IMR-90 (cell line): Measurements from ENCODE around the gene RASGRP4. TPM values are rescaled to one million over a fixed set of nuclear protein-coding genes. Genes with fewer than 3 reads are reported as not detected.

ENCODE experiments used
- ATAC-seq: fragments of 200-7000 bp; cut with Tn5 transposase; 2 replicates; pipeline ENCODE4 v1.9.1; 2020; ENCODE audit warnings: low read depth, mild to moderate bottlenecking, moderate library complexity
- BruUV-seq: library from RNA; stranded (reverse); fragments of 400-500 nt; replicated peaks from 2 replicates; lab custom pipeline; 2021; lab: Mats Ljungman, UMichigan
- CTCF ChIA-PET: fragments of 300-600 bp; formaldehyde crosslinking; extraction: SDS; loops from one replicate; lab custom pipeline; 2021; ENCODE audit warnings: antibody characterized with exemption; lab: Yijun Ruan, JAX
- POLR2A ChIA-PET: fragments of 300-600 bp; sonication (Branson Sonifier 250); formaldehyde crosslinking; loops from one replicate; lab custom pipeline; 2022; ENCODE audit warnings: antibody characterized with exemption; ENCODE audit not compliant: unreplicated experiment; lab: Charles Lee
- DNase-seq: peaks from one replicate; pipeline ENCODE4 v3.0.0; 2013
- H2AFZ ChIP-seq: replicated peaks from 2 replicates; pipeline ENCODE3; 2013; ENCODE audit warnings: low read length, mild to moderate bottlenecking; ENCODE audit not compliant: poor library complexity
- H2AK5ac ChIP-seq: 2 replicates; pipeline ENCODE4 v1.6.1; 2013; ENCODE audit warnings: low read depth, low read length, inconsistent platforms
- H2AK9ac ChIP-seq: replicated peaks from 2 replicates; pipeline ENCODE3; 2013; ENCODE audit warnings: mild to moderate bottlenecking, low read depth, low read length, moderate library complexity; ENCODE audit not compliant: poor library complexity
- H2BK120ac ChIP-seq: 2 replicates; pipeline ENCODE4 v1.6.1; 2013; ENCODE audit warnings: low read depth, low read length, inconsistent platforms
- H2BK15ac ChIP-seq: 3 replicates; pipeline ENCODE4 v1.6.1; 2013; ENCODE audit warnings: low read depth, low read length, inconsistent platforms
- H2BK20ac ChIP-seq: 2 replicates; pipeline ENCODE4 v1.6.1; 2013; ENCODE audit warnings: low read depth, mild to moderate bottlenecking, inconsistent platforms, low read length, moderate library complexity
- H2BK5ac ChIP-seq: 2 replicates; pipeline ENCODE4 v1.6.1; 2013; ENCODE audit warnings: mild to moderate bottlenecking, low read depth, low read length, inconsistent platforms; ENCODE audit not compliant: poor library complexity, severe bottlenecking
- H3K14ac ChIP-seq: replicated peaks from 2 replicates; pipeline ENCODE4 v1.6.1; 2013; ENCODE audit warnings: low read depth, low read length, inconsistent platforms
- H3K18ac ChIP-seq: 2 replicates; pipeline ENCODE4 v1.6.1; 2013; ENCODE audit warnings: low read depth, low read length, control low read depth
- H3K23ac ChIP-seq: 2 replicates; pipeline ENCODE4 v1.6.1; 2013; ENCODE audit warnings: low read depth, low read length, inconsistent platforms
- H3K27ac ChIP-seq: 2 replicates; pipeline ENCODE4 v1.5.1; 2013; ENCODE audit warnings: mild to moderate bottlenecking, control low read depth, low read length; ENCODE audit not compliant: insufficient read depth
- H3K27me3 ChIP-seq: 2 replicates; pipeline ENCODE4 v1.6.1; 2013; ENCODE audit warnings: low read length; ENCODE audit not compliant: control insufficient read depth, insufficient read depth
- H3K36me3 ChIP-seq: 2 replicates; pipeline ENCODE4 v1.6.1; 2013; ENCODE audit warnings: low read length, mixed read lengths; ENCODE audit not compliant: control insufficient read depth, insufficient read depth
- H3K4ac ChIP-seq: 2 replicates; pipeline ENCODE4 v1.6.1; 2013; ENCODE audit warnings: low read depth, low read length, inconsistent platforms
- H3K4me1 ChIP-seq: 2 replicates; pipeline ENCODE4 v1.6.1; 2013; ENCODE audit warnings: low read length, mixed read lengths; ENCODE audit not compliant: control insufficient read depth, insufficient read depth
- H3K4me2 ChIP-seq: 2 replicates; pipeline ENCODE4 v1.6.1; 2013; ENCODE audit warnings: low read depth, mild to moderate bottlenecking, control low read depth, low read length, moderate library complexity
- H3K4me3 ChIP-seq: 2 replicates; pipeline ENCODE4 v1.5.1; 2013; ENCODE audit warnings: low read depth, mild to moderate bottlenecking, control low read depth, low read length, moderate library complexity; ENCODE audit not compliant: insufficient read depth
- H3K56ac ChIP-seq: 2 replicates; pipeline ENCODE4 v1.6.1; 2013; ENCODE audit warnings: low read length, inconsistent platforms; ENCODE audit not compliant: insufficient read depth; ENCODE audit errors: extremely low read depth
- H3K79me1 ChIP-seq, 2 experiments: 2 replicates each; pipeline ENCODE4 v1.6.1; 2013; ENCODE audit warnings: low read length in 2 of 2, inconsistent platforms in 1 of 2, low read depth in 1 of 2
- H3K9ac ChIP-seq: 2 replicates; pipeline ENCODE4 v1.6.1; 2013; ENCODE audit warnings: low read depth, low read length, control low read depth
- H3K9me1 ChIP-seq: 2 replicates; pipeline ENCODE4 v1.6.1; 2013; ENCODE audit warnings: low read length, inconsistent platforms; ENCODE audit not compliant: insufficient read depth
- H3K9me3 ChIP-seq: 2 replicates; pipeline ENCODE4 v1.6.1; 2013; ENCODE audit warnings: low read length; ENCODE audit not compliant: control insufficient read depth, insufficient read depth
- H4K20me1 ChIP-seq: 2 replicates; pipeline ENCODE4 v1.6.1; 2013; ENCODE audit warnings: low read length, inconsistent platforms; ENCODE audit not compliant: insufficient read depth
- H4K5ac ChIP-seq: 2 replicates; pipeline ENCODE4 v1.6.1; 2013; ENCODE audit warnings: mild to moderate bottlenecking, low read depth, low read length, control low read depth
- H4K8ac ChIP-seq, 2 experiments: 2 replicates each; pipeline ENCODE4 v1.6.1; 2013; ENCODE audit warnings: low read depth in 2 of 2, low read length in 2 of 2, control low read depth in 1 of 2, inconsistent platforms in 1 of 2
- H4K91ac ChIP-seq: 2 replicates; pipeline ENCODE4 v1.6.1; 2013; ENCODE audit warnings: low read depth, low read length, inconsistent platforms; ENCODE audit not compliant: insufficient read depth
- MAFK ChIP-seq: IDR thresholded peaks from 2 replicates; pipeline ENCODE4 v1.6.1; 2012; ENCODE audit warnings: low read depth, low read length, improper control_type of control experiment
- RCOR1 ChIP-seq: IDR thresholded peaks from 2 replicates; pipeline ENCODE4 v1.6.1; 2012; ENCODE audit warnings: mild to moderate bottlenecking, low read length, improper control_type of control experiment; ENCODE audit not compliant: insufficient replicate concordance
- WGBS, 2 experiments: methylation state at CpG; one replicate each; pipeline versions ENCODE4 v1.1.5 to v1.1.7; 2013; ENCODE audit warnings: missing lambda C conversion rate in 2 of 2; ENCODE audit not compliant: insufficient read length in 1 of 2; ENCODE audit errors: extremely low coverage in 2 of 2; 5-methylcytosine and 5-hydroxymethylcytosine counted together
- dilution Hi-C: fragments of 300-500 bp; cut with HindIII; formaldehyde crosslinking; loops from one replicate; pipeline ENCODE4 v1.14.3; 2018; ENCODE audit warnings: low sequenced_read_pairs; ENCODE audit not compliant: unreplicated experiment
- in situ Hi-C: fragments of 300-500 bp; cut with MboI; formaldehyde crosslinking; loops from 3 replicates; pipeline ENCODE4 v1.14.3; 2019; ENCODE audit warnings: low sequenced_read_pairs, inconsistent platforms, mixed read lengths
- intact Hi-C: fragments of 100-400 bp; cut with micrococcal nuclease; formaldehyde crosslinking; loops from 2 replicates; pipeline ENCODE4 v1.10.0; 2022
- polyA plus RNA-seq, 3 experiments: library from polyadenylated mRNA; depleted of rRNA; stranded (reverse); fragments of >200 nt; gene quantifications; 2 replicates each; pipeline ENCODE4 v1.2.3, GENCODE V29; 2012; ENCODE audit warnings: low replicate concordance in 1 of 3
- total RNA-seq: library from RNA; depleted of rRNA; stranded (reverse); fragments of >200 nt; gene quantifications from 2 replicates; pipeline ENCODE4 v1.2.3, GENCODE V29; 2012

The RASGRP4 gene
- total and polyA plus RNA-seq, 2 of the 4 experiments (the other 2 are of a cell fraction) = not detected

DNA sequence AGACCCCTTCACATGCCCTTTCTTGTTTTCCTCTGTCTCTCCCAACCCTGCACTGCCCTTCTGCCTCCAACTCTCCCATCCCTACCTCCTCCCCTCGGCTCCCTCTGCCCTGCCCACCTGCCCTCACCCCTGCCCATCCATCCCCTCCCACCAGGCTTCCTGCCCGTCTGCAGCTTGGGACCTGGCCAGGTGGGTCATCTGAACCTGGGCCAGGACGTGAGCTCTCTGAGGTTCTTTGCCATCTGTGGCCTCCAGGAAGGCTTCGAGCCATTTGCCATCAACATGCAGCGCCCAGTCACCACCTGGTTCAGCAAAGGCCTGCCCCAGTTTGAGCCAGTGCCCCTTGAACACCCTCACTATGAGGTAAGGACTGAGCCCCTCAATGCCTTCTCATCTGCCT lies 43.1 kb upstream of the RASGRP4 start:
- in situ Hi-C loops (loop anchor here (25.0 kb wide), 1 partner anchor 743 kb away; the partner anchor contains the start of gene SYCN), dilution Hi-C loops (no loop called here)

More for the DNA sequence above, 43.1 kb upstream of the RASGRP4 start:
- H2BK120ac ChIP-seq = no peak overlapping the region
- no peak overlapping the region for H3K23ac ChIP-seq
- no peak overlapping the region for H4K5ac ChIP-seq
- no peak overlapping the region for H2AFZ ChIP-seq
- no peak overlapping the region for H2BK5ac ChIP-seq
- no peak overlapping the region for H2BK15ac ChIP-seq
- no peak overlapping the region for H3K56ac ChIP-seq
- H3K79me1 ChIP-seq = no peaks in the 10 kb centered on the region
- WGBS, 2 experiments = 40% methylated on average over 2 of the region's 5 CpGs; no CpG with 5 or more reads in 1 of the 2 experiments
- no peak overlapping the region for H3K14ac ChIP-seq
- CTCF ChIA-PET = no interaction called here
- POLR2A ChIA-PET = no interaction called here
- H3K9me1 ChIP-seq = no peaks in the 10 kb centered on the region
- intact Hi-C loops = no loop called here
- no peaks in the 10 kb centered on the region for H3K4me1 ChIP-seq
- no peaks in the 10 kb centered on the region for H3K9me3 ChIP-seq
- no peak overlapping the region for H2AK5ac ChIP-seq
- no peak overlapping the region for H2AK9ac ChIP-seq
- H2BK20ac ChIP-seq = no peak overlapping the region
- TF ChIP-seq RCOR1 = no peak
- no peak for TF ChIP-seq MAFK
- ATAC-seq = no peak
- H3K4ac ChIP-seq = no peak overlapping the region
- no peak overlapping the region for H3K9ac ChIP-seq
- H3K4me3 ChIP-seq = no peak overlapping the region
- no TSS peak for BruUV-seq
- no peak for DNase-seq
- peaks cover 5% of the 10 kb centered on the region; the same call in 1 of the 2 replicates for H3K27me3 ChIP-seq
- H3K36me3 ChIP-seq = no peaks in the 10 kb centered on the region
- no peak overlapping the region for H3K4me2 ChIP-seq
- no peak overlapping the region for H3K27ac ChIP-seq
- H3K18ac ChIP-seq = no peak overlapping the region
- H4K20me1 ChIP-seq = no peaks in the 10 kb centered on the region
- no peak overlapping the region for H4K8ac ChIP-seq
- H4K91ac ChIP-seq = no peak overlapping the region
